Measurements from ENCODE around the gene ARHGEF2. TPM values are rescaled to one million over a fixed set of nuclear protein-coding genes. Genes with fewer than 3 reads are reported as not detected.

The ARHGEF2 gene
- total RNA-seq, result 100 to 1,000 TPM; 157 to 191 TPM

GRCh38 chr1:155978325-155978972, at the start of gene ARHGEF2:
TSS of gene ARHGEF2 (minus strand) at chr1:155978547. CDS start at chr1:155978427, 120 bp downstream.
- POLR2A ChIA-PET, result interaction anchor here (1.6 kb wide), 1 partner anchor 32 kb away, joined by 4 read pairs; no protein-coding TSS in a partner anchor
- no peaks in the 10 kb centered on the region for H3K27me3 Mint-ChIP-seq

GRCh38 chr1:156026588-156026987, 48.2 kb upstream of the ARHGEF2 start:
- CTCF ChIA-PET, result interaction anchor here (1.1 to 1.7 kb wide), 4 partner anchors 18 to 95 kb away, joined by 3 to 11 read pairs (median 8); partner anchors contain the start of genes LAMTOR2 and UBQLN4
- Mint-ChIP-seq H3K27ac (no peak overlapping the region), H3K9me3 (no peaks in the 10 kb centered on the region), H3K36me3 (ENCODE audit: low read depth) (no peaks in the 10 kb centered on the region), H3K4me1 (peaks cover 11% of the 10 kb centered on the region), H3K27me3 (no peaks in the 10 kb centered on the region), H3K4me3 (no peak overlapping the region)
- POLR2A ChIA-PET, result no interaction called here
- DNase-seq, result no peak

More at GRCh38 chr1:155978325-155978972, at the start of gene ARHGEF2:
- peaks cover 70% of the 10 kb centered on the region for H3K4me1 Mint-ChIP-seq
- DNase-seq, result peak; percentile 84
- CTCF ChIA-PET, result interaction anchor here (0.6 to 5.0 kb wide), 13 partner anchors 11 to 728 kb away, joined by 3 to 38 read pairs (median 4); partner anchors contain the start of gene KHDC4
- H3K4me3 Mint-ChIP-seq, result peak within 1 kb of the TSS; percentile 99
- no peaks in the 10 kb centered on the region for H3K9me3 Mint-ChIP-seq
- H3K36me3 Mint-ChIP-seq (ENCODE audit: low read depth), result peaks cover 41% of the 10 kb centered on the region
- H3K27ac Mint-ChIP-seq, result peak within 1 kb of the TSS; percentile 87

DNA sequence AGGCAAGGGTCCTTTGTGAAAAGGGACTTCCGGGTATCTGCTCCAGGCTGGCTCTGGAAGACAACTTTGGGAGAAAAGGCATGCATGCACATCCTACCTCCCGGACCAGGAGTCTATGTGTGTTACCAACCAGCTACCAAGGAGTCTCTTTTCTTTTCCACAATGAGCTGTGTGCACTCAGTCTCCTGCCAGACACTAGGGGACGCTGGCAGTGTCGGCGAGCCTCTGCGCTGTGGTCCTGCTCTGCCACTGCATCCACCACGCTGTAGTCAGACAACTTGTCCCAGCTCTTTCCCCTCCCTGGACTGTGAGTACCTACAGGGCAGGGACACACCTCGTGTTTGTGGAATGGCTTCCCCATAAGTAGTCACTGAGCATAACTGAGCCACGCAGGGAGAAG, 47.5 kb upstream of the ARHGEF2 start:
- Mint-ChIP-seq H3K27me3 (no peaks in the 10 kb centered on the region), H3K36me3 (ENCODE audit: low read depth) (no peaks in the 10 kb centered on the region), H3K9me3 (no peaks in the 10 kb centered on the region), H3K4me1 (peaks cover 14% of the 10 kb centered on the region), H3K4me3 (no peak overlapping the region), H3K27ac (no peak overlapping the region)
- CTCF ChIA-PET, result interaction anchor here (0.6 to 1.7 kb wide), 12 partner anchors 8 to 427 kb away, joined by 3 to 11 read pairs (median 3); partner anchors contain the start of genes LAMTOR2 and UBQLN4
- POLR2A ChIA-PET, result no interaction called here
- DNase-seq, result peak; percentile 33

- CTCF ChIA-PET, result interaction anchor here (0.6 to 1.7 kb wide), 5 partner anchors 12 to 296 kb away, joined by 3 to 11 read pairs (median 4); no protein-coding TSS in a partner anchor
- Mint-ChIP-seq H3K27ac (no peak overlapping the region), H3K27me3 (no peaks in the 10 kb centered on the region), H3K36me3 (ENCODE audit: low read depth) (peaks cover 7% of the 10 kb centered on the region), H3K4me1 (peaks cover 21% of the 10 kb centered on the region), H3K4me3 (no peak overlapping the region), H3K9me3 (no peaks in the 10 kb centered on the region)
- no peak for DNase-seq
- POLR2A ChIA-PET, result interaction anchor here (1.0 kb wide), 1 partner anchor 27 kb away, joined by 4 read pairs; no protein-coding TSS in a partner anchor
These were observed 46.5 kb upstream of the ARHGEF2 start for GRCh38 chr1:156024801-156025200.

- H3K9me3 Mint-ChIP-seq, result no peaks in the 10 kb centered on the region
- peaks cover 33% of the 10 kb centered on the region for H3K4me1 Mint-ChIP-seq
- POLR2A ChIA-PET, result no interaction called here
- no peaks in the 10 kb centered on the region for H3K27me3 Mint-ChIP-seq
- no peak overlapping the region for H3K4me3 Mint-ChIP-seq
- CTCF ChIA-PET, result interaction anchor here (1.6 kb wide), 1 partner anchor 11 kb away, joined by 4 read pairs; no protein-coding TSS in a partner anchor
- peaks cover 25% of the 10 kb centered on the region for H3K36me3 Mint-ChIP-seq (ENCODE audit: low read depth)
- no peak for DNase-seq
- no peak overlapping the region for H3K27ac Mint-ChIP-seq
These were observed 43.6 kb upstream of the ARHGEF2 start for GRCh38 chr1:156021954-156022353.

- peak overlapping the region; percentile 95 for H3K27ac Mint-ChIP-seq
- H3K36me3 Mint-ChIP-seq (ENCODE audit: low read depth), result peaks cover 30% of the 10 kb centered on the region
- ChIA-PET POLR2A (no interaction called here), CTCF (interaction anchor here (0.7 to 2.2 kb wide), 3 partner anchors 10 to 45 kb away, joined by 3 to 8 read pairs (median 4); no protein-coding TSS in a partner anchor)
- no peak for DNase-seq
- H3K4me3 Mint-ChIP-seq, result peak overlapping the region; percentile 87
- H3K4me1 Mint-ChIP-seq, result peaks cover 32% of the 10 kb centered on the region
- H3K27me3 Mint-ChIP-seq, result no peaks in the 10 kb centered on the region
- no peaks in the 10 kb centered on the region for H3K9me3 Mint-ChIP-seq
These were observed 42.7 kb upstream of the ARHGEF2 start for GRCh38 chr1:156021093-156021428.

DNA sequence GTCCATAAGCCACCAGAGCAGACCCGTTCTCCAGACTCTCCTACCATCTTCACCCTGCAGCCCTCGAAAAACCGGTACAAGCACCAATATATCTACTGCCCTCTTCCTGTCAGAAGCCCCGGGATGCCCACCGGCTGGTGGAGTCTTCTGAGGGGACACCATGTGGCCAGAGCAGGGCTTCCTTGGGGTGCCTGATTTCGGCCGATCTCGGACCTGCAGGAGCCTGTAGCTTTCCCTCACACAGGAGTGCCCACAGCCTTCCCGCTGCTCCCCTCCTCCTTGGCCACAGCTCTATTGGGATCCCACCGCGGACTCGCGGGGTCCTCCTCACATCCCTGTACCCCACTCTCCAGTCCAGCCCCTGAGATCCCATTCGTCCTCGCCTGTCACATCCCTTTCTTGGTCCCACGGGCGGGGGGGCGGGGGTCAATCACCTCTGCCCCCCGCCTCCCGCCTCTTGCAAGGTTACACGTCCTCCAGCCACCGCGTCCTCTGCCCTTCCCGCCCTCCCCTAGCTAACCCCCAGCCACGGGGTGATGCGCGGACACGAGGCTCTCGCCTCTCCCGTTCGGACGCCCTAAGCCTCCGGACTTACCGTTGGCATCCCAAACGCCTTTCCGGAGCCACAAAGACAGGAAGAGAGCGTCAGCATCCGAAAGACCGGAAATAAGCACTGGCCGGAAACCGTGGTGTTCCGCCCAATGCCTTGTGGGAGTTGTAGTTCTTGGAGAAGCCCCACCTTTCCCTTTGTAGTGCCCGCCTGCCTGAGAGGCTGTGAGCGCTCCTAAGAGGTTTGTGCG, 42.1 kb upstream of the ARHGEF2 start, which contains the start of gene SSR2:
TSS of gene SSR2 (minus strand) at position 659 of the 800 bp plus-strand sequence. CDS start 784 bp downstream, outside the sequence.
- H3K4me3 Mint-ChIP-seq, result peak within 1 kb of the TSS; percentile 87
- POLR2A ChIA-PET, result no interaction called here
- no peaks in the 10 kb centered on the region for H3K27me3 Mint-ChIP-seq
- H3K27ac Mint-ChIP-seq, result peak within 1 kb of the TSS; percentile 95
- no peaks in the 10 kb centered on the region for H3K9me3 Mint-ChIP-seq
- CTCF ChIA-PET, result interaction anchor here (0.6 to 2.2 kb wide), 3 partner anchors 11 to 34 kb away, joined by 3 to 8 read pairs (median 4); partner anchors contain the start of gene LAMTOR2
- peaks cover 28% of the 10 kb centered on the region for H3K4me1 Mint-ChIP-seq
- peaks cover 30% of the 10 kb centered on the region for H3K36me3 Mint-ChIP-seq (ENCODE audit: low read depth)
- peak; percentile 93 for DNase-seq

DNA sequence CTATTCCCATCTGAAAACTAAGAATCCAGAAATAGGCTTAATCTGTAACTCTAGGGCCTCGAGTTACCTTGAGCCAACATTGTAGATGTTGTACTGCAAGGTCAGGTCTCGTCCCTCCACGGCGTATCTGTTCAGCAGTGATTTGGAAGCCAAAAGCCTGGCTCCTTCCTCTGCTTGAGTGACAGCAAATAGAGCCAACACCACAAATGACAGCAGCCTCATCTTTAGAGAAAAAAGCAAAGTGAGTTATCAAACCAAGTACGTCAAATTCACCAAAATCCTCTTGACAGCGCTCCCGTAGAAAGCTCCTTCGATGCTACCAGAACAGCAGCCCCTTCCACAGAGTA, 41.6 kb upstream of the ARHGEF2 start:
- POLR2A ChIA-PET, result no interaction called here
- peak overlapping the region; percentile 87 for H3K4me3 Mint-ChIP-seq
- peaks cover 30% of the 10 kb centered on the region for H3K36me3 Mint-ChIP-seq (ENCODE audit: low read depth)
- CTCF ChIA-PET, result interaction anchor here (0.6 to 2.2 kb wide), 2 partner anchors 11 to 34 kb away, joined by 3 to 8 read pairs; partner anchors contain the start of gene LAMTOR2
- DNase-seq, result no peak
- peak overlapping the region; percentile 95 for H3K27ac Mint-ChIP-seq
- no peaks in the 10 kb centered on the region for H3K27me3 Mint-ChIP-seq
- H3K9me3 Mint-ChIP-seq, result no peaks in the 10 kb centered on the region
- peaks cover 27% of the 10 kb centered on the region for H3K4me1 Mint-ChIP-seq

DNA sequence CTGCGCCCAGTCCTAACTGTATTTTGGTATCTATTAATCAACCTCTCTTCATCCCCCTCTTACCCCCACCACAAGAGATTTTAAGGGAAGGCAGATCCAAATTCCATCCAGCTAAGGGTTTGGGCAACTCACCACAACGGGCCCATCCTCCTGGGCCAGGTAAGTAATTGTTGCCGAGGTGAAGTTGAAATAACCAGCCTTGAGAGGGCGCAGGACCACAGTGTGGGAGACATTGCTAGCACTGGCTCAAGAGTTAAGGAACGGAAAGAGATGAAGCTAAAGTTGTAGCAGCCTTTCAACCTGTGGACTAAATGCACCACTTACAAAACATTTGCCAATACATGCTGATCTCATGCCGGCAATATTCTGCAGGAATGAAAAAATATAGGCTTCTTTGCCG, 36.5 kb upstream of the ARHGEF2 start:
- Mint-ChIP-seq H3K27ac (no peak overlapping the region), H3K4me1 (peaks cover 20% of the 10 kb centered on the region), H3K36me3 (ENCODE audit: low read depth) (peaks cover 57% of the 10 kb centered on the region), H3K4me3 (no peak overlapping the region), H3K9me3 (no peaks in the 10 kb centered on the region), H3K27me3 (no peaks in the 10 kb centered on the region)
- CTCF ChIA-PET, result interaction anchor here (0.6 kb wide), 1 partner anchor 57 kb away, joined by 3 read pairs; no protein-coding TSS in a partner anchor
- POLR2A ChIA-PET, result no interaction called here
- DNase-seq, result no peak

GRCh38 chr1:156012051-156012817, 33.9 kb upstream of the ARHGEF2 start:
- H3K4me1 Mint-ChIP-seq, result peaks cover 18% of the 10 kb centered on the region
- H3K4me3 Mint-ChIP-seq, result no peak overlapping the region
- H3K27me3 Mint-ChIP-seq, result no peaks in the 10 kb centered on the region
- ChIA-PET POLR2A (no interaction called here), CTCF (interaction anchor here (0.6 to 1.3 kb wide), 2 partner anchors 23 to 349 kb away, joined by 3 read pairs; no protein-coding TSS in a partner anchor)
- H3K27ac Mint-ChIP-seq, result no peak overlapping the region
- DNase-seq, result no peak
- H3K36me3 Mint-ChIP-seq (ENCODE audit: low read depth), result peaks cover 57% of the 10 kb centered on the region
- H3K9me3 Mint-ChIP-seq, result no peaks in the 10 kb centered on the region

- ChIA-PET CTCF (interaction anchor here (1.4 kb wide), 1 partner anchor 57 kb away, joined by 5 read pairs; no protein-coding TSS in a partner anchor), POLR2A (no interaction called here)
- DNase-seq, result no peak
- Mint-ChIP-seq H3K4me1 (peaks cover 35% of the 10 kb centered on the region), H3K27me3 (no peaks in the 10 kb centered on the region), H3K27ac (no peak overlapping the region), H3K36me3 (ENCODE audit: low read depth) (peaks cover 56% of the 10 kb centered on the region), H3K9me3 (no peaks in the 10 kb centered on the region), H3K4me3 (no peak overlapping the region)
These were observed 31.1 kb upstream of the ARHGEF2 start for GRCh38 chr1:156009404-156009803.

Measured in activated CD4-positive, alpha-beta T cell treated with anti-CD3 and anti-CD28 coated beads, Interleukin-2, amount 10 ng/mL, durations not matched to agents 7 days and 5 days (primary cell).